Endothelial cell of umbilical vein (primary cell): Measurements from ENCODE around the gene KCND1. TPM values are rescaled to one million over a fixed set of nuclear protein-coding genes. Genes with fewer than 3 reads are reported as not detected.
A peak's percentile ranks its signal among the peaks of the same experiment; 100 is the strongest.

Experiments used
- BruUV-seq: library from RNA; stranded (reverse); fragments of 400-500 nt; replicated peaks from 2 replicates; lab custom pipeline; 2021; lab: Mats Ljungman, UMichigan
- CTCF ChIA-PET: fragments of 300-600, 350-600 bp; sonication (Branson Sonifier 250); formaldehyde crosslinking; loops from one replicate; lab custom pipeline; 2021; ENCODE audit warnings: antibody characterized with exemption, inconsistent platforms; lab: Charles Lee
- POLR2A ChIA-PET: fragments of 300-600, 350-600 bp; sonication (Branson Sonifier 250); formaldehyde crosslinking; loops from one replicate; lab custom pipeline; 2021; ENCODE audit warnings: antibody characterized with exemption, inconsistent platforms; lab: Charles Lee
- DNase-seq: peaks from one replicate; pipeline ENCODE4 v3.0.0-alpha.2; 2011; ENCODE audit warnings: low read depth, low spot score
- FAIRE-seq: peaks from 2 replicates; lab custom pipeline; 2011; peaks lifted over from hg19 to GRCh38; lab: Jason Lieb, UNC
- H2AFZ ChIP-seq: 2 replicates; pipeline ENCODE4 v1.6.0; 2012; ENCODE audit warnings: low read depth, low read length, control low read depth, inconsistent platforms
- H3K27ac ChIP-seq: 2 replicates; pipeline ENCODE4 v1.5.1; 2011; ENCODE audit warnings: low read depth, mild to moderate bottlenecking, control low read depth, low read length, moderate library complexity; ENCODE audit not compliant: insufficient read depth
- H3K27me3 ChIP-seq, 2 experiments: 2 replicates each; pipeline versions ENCODE4 v1.6.0 to v1.6.1; 2011; ENCODE audit warnings: low read length in 2 of 2, mixed read lengths in 1 of 2; ENCODE audit not compliant: control insufficient read depth in 2 of 2, insufficient read depth in 2 of 2
- H3K36me3 ChIP-seq, 2 experiments: 2 replicates in 1 of 2; 3 replicates in 1 of 2; pipeline ENCODE4 v1.5.1; 2011; ENCODE audit warnings: low read length in 2 of 2, mild to moderate bottlenecking in 1 of 2, moderate library complexity in 1 of 2; ENCODE audit not compliant: control insufficient read depth in 2 of 2, insufficient read depth in 2 of 2; ENCODE audit errors: extremely low read depth in 1 of 2
- H3K4me1 ChIP-seq: 3 replicates; pipeline ENCODE4 v1.5.1; 2011; ENCODE audit warnings: mild to moderate bottlenecking, low read length; ENCODE audit not compliant: control insufficient read depth, insufficient read depth; ENCODE audit errors: extremely low read depth
- H3K4me2 ChIP-seq: 2 replicates; pipeline ENCODE4 v1.6.1; 2011; ENCODE audit warnings: low read length, control low read depth, mixed read lengths; ENCODE audit not compliant: insufficient read depth
- H3K4me3 ChIP-seq, 3 experiments: fragments of 200-600 bp in 1 of 3; sonication (generic), shearing (Covaris generic) in 1 of 3; replicated peaks in 1 of 3; 2 replicates each; pipeline ENCODE4 v1.5.1; 2011 to 2016; ENCODE audit warnings: control low read depth in 3 of 3, low read length in 3 of 3, mild to moderate bottlenecking in 2 of 3, inconsistent platforms in 1 of 3, low read depth in 1 of 3, moderate library complexity in 1 of 3; ENCODE audit not compliant: insufficient read depth in 1 of 3
- H3K79me2 ChIP-seq: 2 replicates; pipeline ENCODE4 v1.6.0; 2012; ENCODE audit warnings: low read length, inconsistent platforms; ENCODE audit not compliant: control insufficient read depth, insufficient read depth
- H3K9ac ChIP-seq: replicated peaks from 2 replicates; pipeline ENCODE3; 2011; ENCODE audit warnings: low read length, control low read depth; ENCODE audit not compliant: insufficient read depth; ENCODE audit errors: extremely low read depth
- H3K9me1 ChIP-seq: replicated peaks from 3 replicates; pipeline ENCODE4 v1.6.0; 2011; ENCODE audit warnings: mild to moderate bottlenecking, low read length; ENCODE audit not compliant: control insufficient read depth, insufficient read depth; ENCODE audit errors: extremely low read depth
- H3K9me3 ChIP-seq: replicated peaks from 2 replicates; pipeline ENCODE4 v1.5.1; 2012; ENCODE audit warnings: low read length, inconsistent platforms; ENCODE audit not compliant: control insufficient read depth, insufficient read depth
- H4K20me1 ChIP-seq: replicated peaks from 2 replicates; pipeline ENCODE3; 2011; ENCODE audit warnings: mild to moderate bottlenecking, low read length; ENCODE audit not compliant: control insufficient read depth, insufficient read depth; ENCODE audit errors: extremely low read depth
- FOS ChIP-seq: IDR thresholded peaks from 2 replicates; pipeline ENCODE4 v1.6.1; 2011; ENCODE audit warnings: mild to moderate bottlenecking, low read length, moderate library complexity, borderline replicate concordance; ENCODE audit not compliant: insufficient read depth
- GATA2 ChIP-seq: IDR thresholded peaks from 2 replicates; pipeline ENCODE4 v1.7.0; 2011; ENCODE audit warnings: low read depth, mild to moderate bottlenecking, moderate library complexity, mixed read lengths, low read length; ENCODE audit not compliant: insufficient read length, insufficient read depth
- JUN ChIP-seq: IDR thresholded peaks from 2 replicates; pipeline ENCODE4 v1.6.1; 2011; ENCODE audit warnings: borderline replicate concordance, low read depth; ENCODE audit not compliant: insufficient read length, insufficient read depth
- MYC ChIP-seq: IDR thresholded peaks from one replicate; pipeline ENCODE4 v1.6.1; 2011; ENCODE audit warnings: mild to moderate bottlenecking, low read depth, low read length
- POLR2A ChIP-seq: IDR thresholded peaks from 2 replicates; pipeline ENCODE4 v1.6.1; 2012; ENCODE audit warnings: low read depth, mild to moderate bottlenecking, control low read depth, low read length
- POLR2AphosphoS5 ChIP-seq: IDR thresholded peaks from 2 replicates; pipeline ENCODE4 v1.6.1; 2012; ENCODE audit warnings: low read depth, mild to moderate bottlenecking, control low read depth, low read length, moderate library complexity; ENCODE audit not compliant: insufficient read depth
- dilution Hi-C: fragments of 300-500 bp; cut with MboI; formaldehyde crosslinking; loops from one replicate; pipeline ENCODE4 v1.15.0; 2019; ENCODE audit warnings: low sequenced_read_pairs; ENCODE audit not compliant: extremely low pct_ligation_motif_present
- intact Hi-C: fragments of 100-400 bp; cut with micrococcal nuclease; formaldehyde crosslinking; loops from one replicate; pipeline ENCODE4 v1.10.0; 2022
- polyA plus RNA-seq, 4 experiments: library from polyadenylated mRNA; depleted of rRNA in 3 of 4; stranded (reverse) in 3 of 4; unstranded in 1 of 4; fragments of >200 nt; gene quantifications; 2 replicates each; pipeline versions ENCODE4 v1.2.1 to v1.2.3, GENCODE V29; 2011 to 2012; ENCODE audit warnings: missing spikeins in 1 of 4
- total RNA-seq: library from RNA; stranded (reverse); gene quantifications from 2 replicates; pipeline ENCODE4 v1.2.3, GENCODE V29; 2021
- TF ChIP-seq, protein P1 (sequence below): IDR thresholded peaks from 2 replicates; pipeline ENCODE4 v1.6.1; 2011; ENCODE audit not compliant: insufficient read depth, insufficient read length
- TF ChIP-seq, protein P2 (sequence below), 2 donors: IDR thresholded peaks; 1 replicate in 1 of 2; 2 replicates in 1 of 2; pipeline ENCODE4 v1.5.1; 2011; ENCODE audit warnings: low read length in 2 of 2, mild to moderate bottlenecking in 2 of 2, moderate library complexity in 2 of 2, control low read depth in 1 of 2, inconsistent platforms in 1 of 2, low read depth in 1 of 2; ENCODE audit not compliant: insufficient read depth in 1 of 2; ENCODE audit errors: extremely low read depth in 1 of 2

Gene KCND1
- total and polyA plus RNA-seq, 2 donors (not counting 3 experiments of a cell fraction or from before 2014, with no cell fraction given) = 0.54 to 1.3 TPM

DNA sequence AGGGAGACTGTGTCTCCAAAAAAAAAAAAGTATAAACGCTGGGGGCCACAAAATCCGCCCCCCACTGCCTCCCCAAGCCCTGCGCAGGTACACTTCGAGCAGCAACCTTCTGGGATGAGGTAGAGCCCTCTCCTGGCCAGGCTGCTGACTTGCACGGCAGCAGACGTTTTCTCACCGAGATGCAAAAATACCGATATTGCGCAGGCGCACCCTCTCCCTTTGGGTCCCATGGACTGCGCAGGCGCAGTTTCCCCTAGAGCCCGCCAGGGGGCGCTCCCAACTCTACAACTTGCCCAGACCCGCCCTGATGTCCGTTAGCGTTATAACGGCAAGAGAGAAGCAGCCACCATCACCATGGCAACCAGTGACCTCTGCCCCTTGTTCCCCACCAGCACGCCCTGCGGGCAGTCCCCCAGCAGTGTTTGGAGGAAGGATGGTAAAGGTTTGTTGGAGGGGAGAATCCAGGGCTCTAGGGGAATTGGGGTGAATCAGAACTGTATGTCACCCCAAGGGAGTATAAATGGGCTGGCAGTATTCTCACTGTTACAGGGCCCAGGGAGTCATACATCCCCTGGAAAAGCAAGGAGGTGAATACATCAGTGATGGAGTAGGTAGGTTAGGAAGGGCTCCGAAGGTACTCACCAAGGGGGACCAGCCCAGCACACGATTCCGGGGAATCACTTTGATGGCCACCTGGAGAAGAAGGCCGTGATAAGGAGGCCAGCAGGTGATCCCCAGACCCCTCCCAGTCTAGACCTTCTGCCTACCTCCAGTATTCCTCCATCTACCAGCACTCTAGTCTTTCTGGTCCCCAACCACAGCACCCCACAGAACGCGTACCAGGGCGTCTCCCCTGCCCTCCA lies 54.3 kb downstream of the KCND1 start:
- CTCF ChIA-PET = interaction anchor here (1.1 kb wide), 1 partner anchor 26 kb away, joined by 3 read pairs; no protein-coding TSS in a partner anchor

More for the DNA sequence above, 54.3 kb downstream of the KCND1 start:
- Histone ChIP-seq H3K4me3 (no peak overlapping the region), H3K9me1 (no peaks in the 10 kb centered on the region), H3K27me3 (no peaks in the 10 kb centered on the region), H2AFZ (no peak overlapping the region), H3K27ac (no peak overlapping the region), H3K79me2 (peaks cover 2% of the 10 kb centered on the region), H3K4me1 (peaks cover 2% of the 10 kb centered on the region), H4K20me1 (no peaks in the 10 kb centered on the region), H3K4me2 (no peak overlapping the region), H3K36me3 (no peaks in the 10 kb centered on the region), H3K9ac (no peak overlapping the region), H3K9me3 (no peaks in the 10 kb centered on the region)
- dilution Hi-C loops (no loop called here), intact Hi-C loops (loop anchor here (1.0 to 2.0 kb wide), 3 partner anchors 19 to 286 kb away; partner anchors contain the start of gene TFE3)
- BruUV-seq = no TSS peak
- FAIRE-seq (peak; percentile 98), DNase-seq (peak; percentile 93)
- POLR2A ChIA-PET = no interaction called here
- TF ChIP-seq POLR2A = no peak
- TF ChIP-seq GATA2 = no peak
- TF ChIP-seq, protein P1, sequence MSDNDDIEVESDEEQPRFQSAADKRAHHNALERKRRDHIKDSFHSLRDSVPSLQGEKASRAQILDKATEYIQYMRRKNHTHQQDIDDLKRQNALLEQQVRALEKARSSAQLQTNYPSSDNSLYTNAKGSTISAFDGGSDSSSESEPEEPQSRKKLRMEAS = no peak
- TF ChIP-seq FOS = no peak
- no peak for TF ChIP-seq MYC
- TF ChIP-seq, protein P2, sequence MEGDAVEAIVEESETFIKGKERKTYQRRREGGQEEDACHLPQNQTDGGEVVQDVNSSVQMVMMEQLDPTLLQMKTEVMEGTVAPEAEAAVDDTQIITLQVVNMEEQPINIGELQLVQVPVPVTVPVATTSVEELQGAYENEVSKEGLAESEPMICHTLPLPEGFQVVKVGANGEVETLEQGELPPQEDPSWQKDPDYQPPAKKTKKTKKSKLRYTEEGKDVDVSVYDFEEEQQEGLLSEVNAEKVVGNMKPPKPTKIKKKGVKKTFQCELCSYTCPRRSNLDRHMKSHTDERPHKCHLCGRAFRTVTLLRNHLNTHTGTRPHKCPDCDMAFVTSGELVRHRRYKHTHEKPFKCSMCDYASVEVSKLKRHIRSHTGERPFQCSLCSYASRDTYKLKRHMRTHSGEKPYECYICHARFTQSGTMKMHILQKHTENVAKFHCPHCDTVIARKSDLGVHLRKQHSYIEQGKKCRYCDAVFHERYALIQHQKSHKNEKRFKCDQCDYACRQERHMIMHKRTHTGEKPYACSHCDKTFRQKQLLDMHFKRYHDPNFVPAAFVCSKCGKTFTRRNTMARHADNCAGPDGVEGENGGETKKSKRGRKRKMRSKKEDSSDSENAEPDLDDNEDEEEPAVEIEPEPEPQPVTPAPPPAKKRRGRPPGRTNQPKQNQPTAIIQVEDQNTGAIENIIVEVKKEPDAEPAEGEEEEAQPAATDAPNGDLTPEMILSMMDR (IDR thresholded peaks at IDR 0.05; ENCODE audit: extremely low read depth in 1 of 2, insufficient read depth in 1 of 2, low read depth in 1 of 2, low read length in 2 of 2) = peak; percentile 91 to 95
- TF ChIP-seq POLR2AphosphoS5 = no peak
- no peak for TF ChIP-seq JUN
